Endothelial cell (in vitro differentiated cells): ENCODE results near the gene ANKRD65. TPM values are rescaled to one million over a fixed set of nuclear protein-coding genes. Genes with fewer than 3 reads are reported as not detected.

Experiments
- DNase-seq: peaks from one replicate; pipeline ENCODE4 v3.0.0; 2021; ENCODE audit warnings: low spot score
- H3K27ac Mint-ChIP-seq: one replicate; pipeline ENCODE4 v1.8.0; 2021; ENCODE audit warnings: mixed read lengths, inconsistent platforms; ENCODE audit not compliant: unreplicated experiment
- H3K27me3 Mint-ChIP-seq: one replicate; pipeline ENCODE4 v1.8.0; 2021; ENCODE audit warnings: mild to moderate bottlenecking, moderate library complexity, mixed read lengths, inconsistent platforms; ENCODE audit not compliant: unreplicated experiment
- H3K36me3 Mint-ChIP-seq: one replicate; pipeline ENCODE4 v1.8.0; 2021; ENCODE audit warnings: mild to moderate bottlenecking, low read depth, mixed read lengths, inconsistent platforms; ENCODE audit not compliant: unreplicated experiment
- H3K4me1 Mint-ChIP-seq: one replicate; pipeline ENCODE4 v1.8.0; 2021; ENCODE audit warnings: mild to moderate bottlenecking, mixed read lengths, inconsistent platforms; ENCODE audit not compliant: unreplicated experiment
- H3K4me3 Mint-ChIP-seq: one replicate; pipeline ENCODE4 v1.8.0; 2021; ENCODE audit warnings: mild to moderate bottlenecking, mixed read lengths, inconsistent platforms; ENCODE audit not compliant: unreplicated experiment
- H3K9me3 Mint-ChIP-seq: one replicate; pipeline ENCODE4 v1.8.0; 2021; ENCODE audit warnings: mixed read lengths, inconsistent platforms; ENCODE audit not compliant: unreplicated experiment
- CTCF ChIP-seq: fragments of 200-600 bp; sonication (generic); IDR thresholded peaks from one replicate; pipeline ENCODE4 v1.5.0; 2021; ENCODE audit warnings: antibody characterized with exemption; ENCODE audit not compliant: unreplicated experiment
- total RNA-seq: library from RNA; stranded (reverse); fragmentation: NEBNext Ultra II Directional; extraction: Animal tissue kit (Norgen Biotek cat#: 25700); gene quantifications from one replicate; pipeline ENCODE4 v1.2.1, GENCODE V29; 2021; ENCODE audit not compliant: unreplicated experiment

The ANKRD65 gene
- total RNA-seq, 1 donor from 2014 or later = 0.31 TPM

- peaks cover 26% of the 10 kb centered on the region for H3K4me1 Mint-ChIP-seq
- H3K9me3 Mint-ChIP-seq = no peaks in the 10 kb centered on the region
- peaks cover 12% of the 10 kb centered on the region for H3K27me3 Mint-ChIP-seq
- H3K36me3 Mint-ChIP-seq = peaks cover 4% of the 10 kb centered on the region
- peak; percentile 54 for DNase-seq
- peak overlapping the region; percentile 74 for H3K27ac Mint-ChIP-seq
- no peak for TF ChIP-seq CTCF
- H3K4me3 Mint-ChIP-seq = no peak overlapping the region
Measured at GRCh38 chr1:1432951-1433803, 12.1 kb upstream of the ANKRD65 start.

- TF ChIP-seq CTCF = no peak
- Mint-ChIP-seq H3K9me3 (no peaks in the 10 kb centered on the region), H3K27me3 (peaks cover 12% of the 10 kb centered on the region), H3K27ac (peak overlapping the region; percentile 61), H3K4me3 (no peak overlapping the region), H3K36me3 (peaks cover 4% of the 10 kb centered on the region), H3K4me1 (peaks cover 26% of the 10 kb centered on the region)
- no peak for DNase-seq
Measured at GRCh38 chr1:1432274-1432950, 11.3 kb upstream of the ANKRD65 start.

- H3K27me3 Mint-ChIP-seq = peaks cover 12% of the 10 kb centered on the region
- no peak for TF ChIP-seq CTCF
- peak overlapping the region; percentile 38 for H3K27ac Mint-ChIP-seq
- peaks cover 4% of the 10 kb centered on the region for H3K36me3 Mint-ChIP-seq
- no peak for DNase-seq
- no peak overlapping the region for H3K4me3 Mint-ChIP-seq
- no peaks in the 10 kb centered on the region for H3K9me3 Mint-ChIP-seq
- peaks cover 26% of the 10 kb centered on the region for H3K4me1 Mint-ChIP-seq
Measured at GRCh38 chr1:1431845-1432273, 10.8 kb upstream of the ANKRD65 start.

- Mint-ChIP-seq H3K4me1 (peaks cover 26% of the 10 kb centered on the region), H3K36me3 (peaks cover 4% of the 10 kb centered on the region), H3K4me3 (no peak overlapping the region), H3K27me3 (peaks cover 12% of the 10 kb centered on the region), H3K27ac (peak overlapping the region; percentile 38), H3K9me3 (no peaks in the 10 kb centered on the region)
- DNase-seq = no peak
- TF ChIP-seq CTCF = no peak
Measured at GRCh38 chr1:1430992-1431844, 10.1 kb upstream of the ANKRD65 start.
